Keratinocyte (primary cell): ENCODE results near the gene FGD2. TPM values are rescaled to one million over a fixed set of nuclear protein-coding genes. Genes with fewer than 3 reads are reported as not detected.

Experiments used
- DNase-seq: peaks from one replicate; pipeline ENCODE4 v3.0.0-alpha.2; 2011; ENCODE audit warnings: low read depth, missing footprints, low spot score
- FAIRE-seq: peaks from 2 replicates; lab custom pipeline; 2011; peaks lifted over from hg19 to GRCh38; lab: Jason Lieb, UNC
- H2AFZ ChIP-seq: 2 replicates; pipeline ENCODE4 v1.6.0; 2012; ENCODE audit warnings: low read length, control low read depth, inconsistent platforms; ENCODE audit not compliant: control insufficient read depth
- H3K27ac ChIP-seq: 2 replicates; pipeline ENCODE4 v1.5.1; 2011; ENCODE audit warnings: low read length; ENCODE audit not compliant: control insufficient read depth, insufficient read depth
- H3K27me3 ChIP-seq: 3 replicates; pipeline ENCODE4 v1.6.0; 2011; ENCODE audit warnings: low read length; ENCODE audit not compliant: control insufficient read depth, insufficient read depth; ENCODE audit errors: extremely low read depth
- H3K36me3 ChIP-seq, 2 experiments: 2 replicates in 1 of 2; 3 replicates in 1 of 2; pipeline ENCODE4 v1.5.1; 2011; ENCODE audit warnings: low read length in 2 of 2, mild to moderate bottlenecking in 1 of 2; ENCODE audit not compliant: control insufficient read depth in 2 of 2, insufficient read depth in 2 of 2; ENCODE audit errors: extremely low read depth in 1 of 2
- H3K4me1 ChIP-seq: 3 replicates; pipeline ENCODE4 v1.5.1; 2011; ENCODE audit warnings: low read length; ENCODE audit not compliant: control insufficient read depth, insufficient read depth; ENCODE audit errors: extremely low read depth
- H3K4me2 ChIP-seq: 3 replicates; pipeline ENCODE4 v1.6.0; 2011; ENCODE audit warnings: low read depth, low read length; ENCODE audit not compliant: control insufficient read depth, insufficient read depth; ENCODE audit errors: extremely low read depth
- H3K4me3 ChIP-seq, 3 experiments: fragments of 200-600 bp in 1 of 3; sonication (generic) in 1 of 3; 2 replicates in 2 of 3; 3 replicates in 1 of 3; pipeline ENCODE4 v1.5.1; 2011 to 2016; ENCODE audit warnings: low read length in 3 of 3, mild to moderate bottlenecking in 3 of 3, control low read depth in 2 of 3, inconsistent platforms in 1 of 3, low read depth in 1 of 3, mixed read lengths in 1 of 3, mixed run types in 1 of 3, moderate library complexity in 1 of 3; ENCODE audit not compliant: control insufficient read depth in 2 of 3, insufficient read depth in 2 of 3; ENCODE audit errors: extremely low read depth in 1 of 3
- H3K79me2 ChIP-seq: 2 replicates; pipeline ENCODE4 v1.6.0; 2012; ENCODE audit warnings: low read length; ENCODE audit not compliant: control insufficient read depth, insufficient read depth
- H3K9ac ChIP-seq: 3 replicates; pipeline ENCODE4 v1.6.0; 2011; ENCODE audit warnings: low read length; ENCODE audit not compliant: control insufficient read depth, insufficient read depth; ENCODE audit errors: extremely low read depth
- H3K9me1 ChIP-seq: 3 replicates; pipeline ENCODE4 v1.6.0; 2011; ENCODE audit warnings: low read length; ENCODE audit not compliant: control insufficient read depth, insufficient read depth; ENCODE audit errors: extremely low read depth
- H3K9me3 ChIP-seq: 2 replicates; pipeline ENCODE4 v1.5.1; 2012; ENCODE audit warnings: low read depth, low read length; ENCODE audit not compliant: control insufficient read depth
- H4K20me1 ChIP-seq: 3 replicates; pipeline ENCODE4 v1.6.0; 2011; ENCODE audit warnings: low read length; ENCODE audit not compliant: control insufficient read depth, insufficient read depth; ENCODE audit errors: extremely low read depth
- EZH2 ChIP-seq: IDR thresholded peaks from one replicate; pipeline ENCODE4 v1.6.1; 2012; ENCODE audit warnings: inconsistent platforms, mild to moderate bottlenecking, low read length, moderate library complexity
- dilution Hi-C: fragments of 300-500 bp; cut with MboI; formaldehyde crosslinking; loops from one replicate; pipeline ENCODE4 v1.7.0; 2020; ENCODE audit warnings: low sequenced_read_pairs; ENCODE audit not compliant: extremely low pct_ligation_motif_present
- polyA plus RNA-seq, 5 experiments: library from polyadenylated mRNA; depleted of rRNA in 3 of 5; stranded (reverse) in 3 of 5; stranded (forward) in 1 of 5; unstranded in 1 of 5; fragments of >200 nt; gene quantifications; 1 replicate in 1 of 5; 2 replicates in 3 of 5; 3 replicates in 1 of 5; pipeline versions ENCODE4 v1.2.1 to v1.2.3, GENCODE V29; 2011 to 2012; ENCODE audit warnings: missing spikeins in 2 of 5, low read depth in 1 of 5, low replicate concordance in 1 of 5
- TF ChIP-seq, protein P1 (sequence below), 3 experiments: IDR thresholded peaks in 1 of 3; conservative IDR thresholded peaks in 1 of 3; optimal IDR thresholded peaks in 1 of 3; 2 replicates in 2 of 3; 3 replicates in 1 of 3; pipeline versions ENCODE3 to v1.5.1; 2011; ENCODE audit warnings: low read length in 3 of 3, mild to moderate bottlenecking in 3 of 3, moderate library complexity in 2 of 3, control low read depth in 1 of 3, inconsistent platforms in 1 of 3; ENCODE audit not compliant: insufficient read depth in 2 of 3; ENCODE audit errors: extremely low read depth in 1 of 3

FGD2 gene
- polyA plus RNA-seq, 1 donor (not counting 4 experiments of a cell fraction or from before 2014, with no cell fraction given), result 0.03 TPM

DNA sequence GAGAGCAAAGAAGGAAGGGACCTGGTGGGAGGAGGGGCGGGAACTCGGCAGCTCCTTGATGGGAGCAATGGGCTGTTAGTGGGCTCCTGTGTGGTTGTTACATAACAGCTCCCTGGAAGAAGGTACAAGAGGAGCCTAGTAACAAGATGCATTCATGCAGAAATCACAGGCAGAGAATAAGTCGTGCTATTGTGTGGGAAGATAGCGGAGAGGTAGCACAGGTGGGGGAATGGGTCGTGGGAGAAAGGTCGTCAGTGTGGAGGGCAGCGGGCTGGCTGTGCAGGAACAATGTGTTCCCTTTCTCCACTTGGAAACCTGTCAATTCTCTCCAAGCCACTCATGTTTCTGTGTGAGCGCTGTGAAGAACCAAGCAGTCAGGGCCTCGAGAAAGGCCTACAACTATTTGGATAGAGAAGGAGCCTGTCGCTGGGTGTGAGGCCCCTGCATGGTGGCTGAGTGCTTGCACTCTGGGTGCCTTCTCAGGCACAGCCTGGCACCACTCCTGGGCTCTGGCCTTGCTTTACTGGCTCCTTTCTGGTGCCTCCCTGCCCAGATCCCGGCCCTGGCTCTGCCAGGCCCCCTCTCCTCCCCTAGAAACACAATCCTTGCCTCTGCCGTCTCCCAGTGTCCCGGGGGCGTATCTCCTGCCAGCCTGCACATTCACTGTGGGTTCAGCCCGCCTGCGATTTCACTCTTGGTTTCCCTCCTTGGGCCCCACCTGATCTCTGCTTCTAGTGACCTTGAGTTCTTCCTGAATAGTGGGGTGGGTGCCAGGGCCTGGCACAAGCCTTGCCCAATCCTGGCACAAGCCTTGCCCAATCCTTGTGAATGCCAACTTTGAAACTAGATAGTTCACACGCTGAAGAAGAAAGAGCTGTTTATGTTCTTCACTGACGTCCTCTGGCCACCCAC, 7.4 kb upstream of the FGD2 start:
- FAIRE-seq, result no peak
- Histone ChIP-seq H4K20me1 (no peaks in the 10 kb centered on the region), H3K79me2 (no peaks in the 10 kb centered on the region), H3K27ac (no peak overlapping the region), H2AFZ (no peak overlapping the region), H3K4me2 (no peak overlapping the region), H3K9me3 (no peaks in the 10 kb centered on the region), H3K9me1 (no peaks in the 10 kb centered on the region), H3K36me3 (no peaks in the 10 kb centered on the region), H3K4me3 (no peak overlapping the region), H3K9ac (no peak overlapping the region), H3K27me3 (peaks cover 17% of the 10 kb centered on the region), H3K4me1 (no peaks in the 10 kb centered on the region)
- dilution Hi-C loops, result no loop called here
- DNase-seq, result no peak
- TF ChIP-seq EZH2, result no peak
- TF ChIP-seq, protein P1, sequence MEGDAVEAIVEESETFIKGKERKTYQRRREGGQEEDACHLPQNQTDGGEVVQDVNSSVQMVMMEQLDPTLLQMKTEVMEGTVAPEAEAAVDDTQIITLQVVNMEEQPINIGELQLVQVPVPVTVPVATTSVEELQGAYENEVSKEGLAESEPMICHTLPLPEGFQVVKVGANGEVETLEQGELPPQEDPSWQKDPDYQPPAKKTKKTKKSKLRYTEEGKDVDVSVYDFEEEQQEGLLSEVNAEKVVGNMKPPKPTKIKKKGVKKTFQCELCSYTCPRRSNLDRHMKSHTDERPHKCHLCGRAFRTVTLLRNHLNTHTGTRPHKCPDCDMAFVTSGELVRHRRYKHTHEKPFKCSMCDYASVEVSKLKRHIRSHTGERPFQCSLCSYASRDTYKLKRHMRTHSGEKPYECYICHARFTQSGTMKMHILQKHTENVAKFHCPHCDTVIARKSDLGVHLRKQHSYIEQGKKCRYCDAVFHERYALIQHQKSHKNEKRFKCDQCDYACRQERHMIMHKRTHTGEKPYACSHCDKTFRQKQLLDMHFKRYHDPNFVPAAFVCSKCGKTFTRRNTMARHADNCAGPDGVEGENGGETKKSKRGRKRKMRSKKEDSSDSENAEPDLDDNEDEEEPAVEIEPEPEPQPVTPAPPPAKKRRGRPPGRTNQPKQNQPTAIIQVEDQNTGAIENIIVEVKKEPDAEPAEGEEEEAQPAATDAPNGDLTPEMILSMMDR (optimal IDR thresholded peaks at IDR 0.05 in 1 of 3, IDR thresholded peaks at IDR 0.05 in 1 of 3, conservative IDR thresholded peaks at IDR 0.05 in 1 of 3; ENCODE audit: extremely low read depth in 1 of 3, insufficient read depth in 2 of 3, low read length in 3 of 3), result no peak

DNA sequence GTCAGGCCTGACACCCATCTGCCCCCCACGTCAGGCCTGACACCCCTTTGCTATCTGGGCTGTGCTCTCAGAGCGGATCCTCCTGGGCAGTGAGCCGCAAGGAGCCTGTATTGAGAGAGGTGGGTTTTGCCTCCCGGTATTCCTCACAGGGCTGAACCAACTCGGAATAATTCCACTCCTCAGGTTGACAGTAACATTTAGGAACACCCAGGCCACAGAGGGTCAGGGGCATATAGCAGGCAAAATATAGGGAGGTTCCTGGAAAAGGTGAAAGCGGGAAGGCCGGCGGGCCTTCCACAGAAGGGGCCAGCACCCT, 6.8 kb upstream of the FGD2 start:
- DNase-seq, result no peak
- Histone ChIP-seq H3K9ac (no peak overlapping the region), H3K4me1 (no peaks in the 10 kb centered on the region)

More for the DNA sequence above, 6.8 kb upstream of the FGD2 start:
- H3K79me2 ChIP-seq, result no peaks in the 10 kb centered on the region
- no peak overlapping the region for H2AFZ ChIP-seq
- H3K9me3 ChIP-seq, result no peaks in the 10 kb centered on the region
- FAIRE-seq, result no peak
- no peaks in the 10 kb centered on the region for H4K20me1 ChIP-seq
- no peaks in the 10 kb centered on the region for H3K9me1 ChIP-seq
- H3K36me3 ChIP-seq, result no peaks in the 10 kb centered on the region
- TF ChIP-seq EZH2, result no peak
- TF ChIP-seq, protein P1 (optimal IDR thresholded peaks at IDR 0.05 in 1 of 3, IDR thresholded peaks at IDR 0.05 in 1 of 3, conservative IDR thresholded peaks at IDR 0.05 in 1 of 3; ENCODE audit: extremely low read depth in 1 of 3, insufficient read depth in 2 of 3, low read length in 3 of 3), result no peak
- no peak overlapping the region for H3K4me3 ChIP-seq
- no peak overlapping the region for H3K27ac ChIP-seq
- H3K4me2 ChIP-seq, result no peak overlapping the region
- H3K27me3 ChIP-seq, result peaks cover 17% of the 10 kb centered on the region
- dilution Hi-C loops, result no loop called here
